GM15510 (cell line): ENCODE data around the gene CDH4.

ENCODE experiments used
- POLR2A ChIP-seq: IDR thresholded peaks from 3 replicates; pipeline ENCODE4 v1.6.1; 2011; ENCODE audit warnings: borderline replicate concordance; ENCODE audit not compliant: insufficient read length; ENCODE audit errors: extremely low read depth

Gene CDH4

GRCh38 chr20:61855286-61855685 is 603.2 kb downstream of the CDH4 start:
- no peak for TF ChIP-seq POLR2A

- no peak for TF ChIP-seq POLR2A
Measured at GRCh38 chr20:61856626-61857413, 604.8 kb downstream of the CDH4 start.

GRCh38 chr20:61857414-61857775 is 605.3 kb downstream of the CDH4 start:
- no peak for TF ChIP-seq POLR2A

DNA sequence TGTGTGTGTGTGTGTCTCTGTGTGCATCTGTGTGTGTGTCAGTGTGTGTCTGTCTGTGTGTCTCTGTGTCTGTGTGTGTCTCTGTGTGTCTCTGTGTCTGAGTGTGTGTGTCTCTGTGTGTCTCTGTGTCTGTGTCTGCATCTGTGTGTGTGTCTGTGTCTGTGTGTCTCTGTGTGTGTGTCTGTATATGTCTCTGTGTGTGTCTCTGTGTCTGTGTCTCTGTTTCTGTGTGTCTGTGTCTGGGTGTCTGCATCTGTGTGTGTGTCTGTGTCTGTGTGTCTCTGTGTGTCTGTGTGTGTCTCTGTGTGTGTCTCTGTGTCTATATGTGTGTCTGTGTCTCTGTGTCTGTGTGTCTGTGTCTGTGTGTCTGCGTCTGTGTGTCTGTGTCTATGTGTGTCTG is 605.8 kb downstream of the CDH4 start:
- TF ChIP-seq POLR2A = no peak

DNA sequence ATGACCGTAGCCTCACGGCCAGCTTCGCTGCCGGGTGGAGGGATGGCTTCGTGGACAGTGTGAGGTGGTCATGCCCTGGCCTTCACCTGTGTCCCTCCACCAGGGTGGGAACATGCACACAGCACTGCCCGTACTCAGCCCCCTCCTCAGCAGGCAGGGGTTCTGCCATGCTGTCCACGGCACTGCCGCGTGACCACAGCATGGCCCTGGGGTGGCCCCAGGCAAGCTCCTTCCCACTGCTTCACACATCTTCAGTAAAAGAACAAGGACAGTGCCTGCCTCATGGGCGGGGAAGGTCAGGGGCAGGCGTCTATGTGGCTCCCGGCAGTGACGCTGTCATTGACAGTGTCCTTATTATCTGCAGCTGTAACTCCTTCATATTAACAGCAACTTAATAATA is 607.7 kb downstream of the CDH4 start:
- no peak for TF ChIP-seq POLR2A

DNA sequence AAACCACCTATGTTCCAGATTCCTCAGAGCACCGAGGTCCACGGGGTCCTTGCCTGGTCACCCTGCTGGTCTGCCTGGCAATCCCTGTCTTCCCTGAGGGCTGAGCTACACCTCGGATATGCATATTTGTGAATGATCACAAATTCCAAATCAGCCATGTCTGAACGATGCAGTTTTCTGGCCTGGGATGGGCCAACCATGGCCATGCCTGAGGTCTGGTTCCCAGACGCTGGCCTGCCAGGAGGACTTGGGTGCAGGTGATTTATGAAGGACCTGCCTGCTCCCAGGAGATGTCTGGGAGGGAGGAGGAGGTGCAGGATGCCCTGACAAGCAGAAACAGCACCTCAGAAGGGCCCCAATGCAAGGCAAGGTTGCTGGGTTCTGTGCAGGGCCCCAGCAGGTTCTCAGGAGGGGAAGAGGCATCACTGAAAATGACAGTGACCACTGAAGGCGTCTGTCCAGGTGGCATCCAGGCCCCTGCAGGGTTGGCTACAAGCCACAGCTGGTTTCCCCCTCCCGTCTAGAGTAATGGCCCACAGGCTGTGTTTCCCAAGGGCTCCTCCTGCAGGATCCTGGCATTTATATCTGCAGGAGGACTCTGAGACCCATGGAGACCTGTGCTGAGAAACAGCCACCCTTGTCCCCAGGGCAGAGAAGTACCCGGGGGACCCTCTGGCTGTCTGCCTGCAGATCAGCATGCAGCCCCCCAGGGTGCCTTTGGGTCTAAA is 608.4 kb downstream of the CDH4 start:
- no peak for TF ChIP-seq POLR2A

GRCh38 chr20:61861054-61861841 is 609.2 kb downstream of the CDH4 start:
- no peak for TF ChIP-seq POLR2A

DNA sequence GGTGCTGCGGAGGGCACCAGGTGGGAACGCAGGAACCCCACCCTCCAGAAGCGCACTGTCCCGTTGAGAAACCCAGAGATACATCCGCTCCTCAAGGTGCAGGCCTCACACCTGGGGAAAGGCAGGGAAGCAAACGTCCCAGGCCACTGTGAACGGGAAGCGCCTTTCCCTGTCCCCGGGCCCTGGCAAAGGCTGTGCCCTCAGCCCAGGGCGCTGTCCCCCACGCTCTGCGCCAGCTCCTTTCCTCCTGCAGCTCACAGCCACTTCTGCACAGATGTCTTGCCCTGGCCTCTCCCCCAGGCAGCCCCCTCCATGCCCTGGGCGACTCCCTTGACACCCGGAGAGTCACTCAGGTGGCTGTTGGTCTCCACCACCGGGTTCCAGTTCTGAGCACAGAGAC is 609.8 kb downstream of the CDH4 start:
- no peak for TF ChIP-seq POLR2A

DNA sequence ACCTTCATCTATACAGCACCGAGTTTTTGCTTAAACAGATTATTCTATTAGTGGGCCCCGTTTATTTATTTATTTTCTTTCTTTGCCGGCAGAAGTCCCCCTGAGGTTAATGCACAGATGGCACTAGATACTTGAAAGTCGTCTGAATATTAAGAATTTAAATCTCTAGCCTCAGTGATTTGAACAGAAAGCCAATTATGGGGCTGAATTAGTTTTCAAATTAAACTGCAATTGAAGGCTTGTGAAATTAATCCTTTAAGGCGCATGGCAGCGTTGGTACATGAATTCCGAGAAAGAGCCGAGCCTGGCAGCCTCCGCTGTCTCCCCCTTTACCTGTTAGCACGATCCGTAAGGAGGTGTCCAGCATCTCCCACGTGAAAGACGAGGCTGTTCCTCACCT is 610.8 kb downstream of the CDH4 start:
- TF ChIP-seq POLR2A = no peak

- TF ChIP-seq POLR2A = no peak
Measured at GRCh38 chr20:61864481-61864880, 612.4 kb downstream of the CDH4 start.

GRCh38 chr20:61865353-61865752 is 613.3 kb downstream of the CDH4 start:
- TF ChIP-seq POLR2A = no peak

GRCh38 chr20:61866165-61866564 is 614.1 kb downstream of the CDH4 start:
- no peak for TF ChIP-seq POLR2A

- TF ChIP-seq POLR2A = no peak
Measured at GRCh38 chr20:61868006-61868405, 615.9 kb downstream of the CDH4 start.

DNA sequence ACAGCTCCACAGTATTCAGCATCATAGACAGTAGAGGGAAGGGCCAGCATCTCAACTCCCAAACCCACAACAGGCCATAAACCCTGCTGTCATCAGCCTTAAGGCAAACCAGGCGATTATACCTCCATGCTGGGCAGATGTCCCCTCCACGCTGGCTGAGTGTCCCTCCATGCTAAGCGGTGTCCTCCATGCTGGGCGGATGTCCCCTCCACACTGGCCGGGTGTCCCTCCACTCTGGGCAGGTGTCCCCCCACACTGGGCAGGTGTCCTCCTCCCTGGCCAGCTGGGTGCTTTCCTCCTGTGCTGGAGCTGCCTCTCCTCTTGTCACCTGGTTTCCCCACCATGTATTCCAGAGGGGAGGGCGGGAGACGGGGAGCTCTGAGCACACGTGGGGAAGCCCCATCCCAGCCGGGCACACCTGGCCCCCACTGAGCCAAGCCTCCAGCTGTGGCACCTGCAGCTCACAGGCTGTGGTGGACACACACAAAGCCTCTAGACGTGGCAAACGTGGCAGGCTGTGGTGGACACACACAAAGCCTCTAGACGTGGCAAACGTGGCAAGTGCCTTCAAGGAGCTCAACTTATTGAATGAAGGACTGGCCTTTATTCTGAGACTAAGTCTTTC is 616.5 kb downstream of the CDH4 start:
- TF ChIP-seq POLR2A = no peak

DNA sequence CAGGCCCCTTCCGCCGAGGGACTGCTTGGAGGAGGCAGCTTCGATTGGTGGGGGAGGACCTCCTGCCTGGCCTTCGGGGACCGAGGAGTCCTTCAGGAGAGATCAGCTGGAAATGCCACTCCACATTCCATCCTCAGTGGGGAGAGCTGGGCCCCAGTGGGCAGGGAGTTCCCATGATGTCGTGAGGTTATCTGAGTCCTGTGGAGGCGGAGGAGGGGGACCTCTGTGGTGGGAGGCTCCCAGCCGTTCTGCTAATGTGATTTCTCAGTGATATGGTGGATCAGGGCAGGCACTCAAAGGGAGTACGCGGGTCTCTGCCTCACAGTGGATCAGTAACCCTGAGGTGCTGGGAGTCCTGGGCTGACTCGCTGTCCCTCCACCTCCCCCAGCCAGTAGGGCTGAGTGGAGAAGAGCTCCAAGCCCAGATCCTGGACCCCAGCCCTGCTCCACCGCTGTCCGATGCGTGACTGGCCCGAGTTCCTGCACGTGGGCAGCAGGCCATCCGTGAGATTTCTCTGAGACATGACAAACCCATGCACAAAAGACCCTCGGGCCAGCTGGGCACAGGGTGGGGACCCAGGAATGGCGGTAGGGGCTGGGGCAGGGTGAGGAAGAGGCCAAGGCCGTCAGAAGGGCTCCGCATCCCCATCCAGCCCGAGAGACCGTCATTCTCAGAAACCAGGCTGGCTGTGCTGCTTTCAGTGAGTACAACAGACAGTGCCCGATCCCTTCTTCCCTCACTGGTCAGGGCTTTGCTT is 617.9 kb downstream of the CDH4 start:
- no peak for TF ChIP-seq POLR2A

DNA sequence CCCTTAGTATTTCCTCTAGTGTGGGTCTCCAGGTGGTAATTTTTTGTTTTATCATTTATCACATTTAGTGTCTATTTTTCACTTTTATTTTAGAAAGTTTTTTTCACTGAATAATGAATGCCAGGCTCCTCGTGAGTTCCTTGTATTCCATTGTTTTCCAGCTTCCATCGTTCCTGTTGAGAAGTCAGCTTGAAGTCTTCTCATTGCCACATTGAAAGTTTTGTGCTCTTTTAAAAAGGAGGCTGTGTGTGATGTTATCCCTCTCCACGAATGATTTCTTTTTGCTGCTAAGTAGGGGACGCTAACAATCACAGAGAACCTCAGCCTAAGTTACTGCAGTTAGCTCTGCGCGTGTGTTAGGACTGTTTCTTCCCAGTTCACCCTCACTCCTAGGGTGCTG is 619.1 kb downstream of the CDH4 start:
- TF ChIP-seq POLR2A = no peak
